Cerebellar nuclear complex (tissue), 1 donor: ENCODE results near the gene MTHFD2.

ENCODE experiments used
- DNase-seq, 2 experiments: peaks; one replicate each; lab custom pipeline; 2025; lab: John Stamatoyannopoulos, UW

The MTHFD2 gene

DNA sequence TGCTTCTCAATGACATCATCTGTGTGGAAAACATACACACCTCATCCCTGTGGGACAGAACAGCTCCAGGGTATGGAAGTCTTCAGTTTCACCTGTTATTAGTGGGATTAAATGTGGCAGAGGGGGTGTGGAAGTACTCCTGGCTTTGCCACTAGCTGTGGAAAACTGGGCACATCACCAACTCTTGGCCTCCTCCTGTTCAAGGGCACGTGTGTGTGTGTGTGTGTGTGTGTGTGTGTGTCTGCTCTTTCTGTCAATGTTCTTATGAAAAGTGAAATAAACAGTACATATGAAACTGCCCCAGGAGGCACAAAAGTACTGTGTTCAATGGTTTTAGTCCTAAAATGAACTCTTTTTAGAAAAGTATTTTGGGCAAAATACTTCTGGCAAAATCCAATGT is 65.9 kb downstream of the MTHFD2 start:
- no peak for DNase-seq

DNA sequence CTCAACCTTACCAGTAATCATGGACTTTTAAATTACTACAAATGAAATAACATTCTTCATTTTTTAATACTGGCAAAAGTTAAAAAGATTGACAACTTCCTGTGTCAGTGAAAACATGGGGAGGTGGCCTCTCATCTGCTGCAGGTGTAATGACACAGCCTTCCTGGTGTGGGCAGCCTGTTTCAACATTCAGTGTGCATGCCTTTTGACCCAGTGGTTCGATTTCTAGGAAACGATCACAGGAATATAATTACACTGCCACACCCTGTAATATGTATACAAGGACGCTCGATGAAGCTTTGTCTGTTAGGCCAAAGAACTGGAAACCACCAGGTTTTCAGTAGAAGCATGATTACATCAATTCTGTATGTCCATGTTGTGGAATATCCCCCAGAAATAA is 68.7 kb downstream of the MTHFD2 start:
- DNase-seq: no peak
